NCI-H1105 (cell line): ENCODE results near the gene RAB44.

ENCODE experiments used
- DNase-seq: peaks from one replicate; lab custom pipeline; 2025; lab: John Stamatoyannopoulos, UW

RAB44 gene

GRCh38 chr6:36752187-36752885 is 54.7 kb downstream of the RAB44 start:
- peak; percentile 80 for DNase-seq

DNA sequence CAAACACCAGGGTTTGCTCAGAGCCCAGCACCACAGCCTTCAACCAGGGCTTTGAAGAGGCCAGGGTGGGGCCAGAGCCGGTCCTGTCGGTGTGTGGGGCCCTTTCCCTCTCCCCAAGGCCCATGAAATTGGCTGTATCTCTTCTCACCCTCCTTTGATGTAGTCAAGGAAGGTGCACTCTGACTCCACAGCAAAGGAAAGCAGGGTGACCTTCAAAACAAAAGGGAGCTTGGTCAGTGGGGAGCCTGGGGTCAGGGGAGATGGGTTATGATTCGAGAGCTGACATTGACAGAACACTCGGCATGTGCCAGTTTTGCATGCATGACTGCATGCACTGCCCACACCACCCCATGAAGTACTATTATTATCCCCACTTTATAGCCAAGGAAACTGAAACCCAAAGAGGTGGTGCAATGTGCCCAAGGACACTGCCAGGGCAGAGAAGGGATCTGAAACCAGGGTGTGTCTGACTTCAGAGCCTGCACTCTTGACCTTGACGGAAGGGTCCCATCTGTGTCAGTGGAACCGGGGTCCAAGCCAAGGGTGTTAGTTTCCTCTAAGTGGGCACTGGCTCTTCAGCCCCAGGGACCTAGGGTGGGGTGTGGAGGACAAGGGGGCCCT is 55.4 kb downstream of the RAB44 start:
- DNase-seq, result no peak

DNA sequence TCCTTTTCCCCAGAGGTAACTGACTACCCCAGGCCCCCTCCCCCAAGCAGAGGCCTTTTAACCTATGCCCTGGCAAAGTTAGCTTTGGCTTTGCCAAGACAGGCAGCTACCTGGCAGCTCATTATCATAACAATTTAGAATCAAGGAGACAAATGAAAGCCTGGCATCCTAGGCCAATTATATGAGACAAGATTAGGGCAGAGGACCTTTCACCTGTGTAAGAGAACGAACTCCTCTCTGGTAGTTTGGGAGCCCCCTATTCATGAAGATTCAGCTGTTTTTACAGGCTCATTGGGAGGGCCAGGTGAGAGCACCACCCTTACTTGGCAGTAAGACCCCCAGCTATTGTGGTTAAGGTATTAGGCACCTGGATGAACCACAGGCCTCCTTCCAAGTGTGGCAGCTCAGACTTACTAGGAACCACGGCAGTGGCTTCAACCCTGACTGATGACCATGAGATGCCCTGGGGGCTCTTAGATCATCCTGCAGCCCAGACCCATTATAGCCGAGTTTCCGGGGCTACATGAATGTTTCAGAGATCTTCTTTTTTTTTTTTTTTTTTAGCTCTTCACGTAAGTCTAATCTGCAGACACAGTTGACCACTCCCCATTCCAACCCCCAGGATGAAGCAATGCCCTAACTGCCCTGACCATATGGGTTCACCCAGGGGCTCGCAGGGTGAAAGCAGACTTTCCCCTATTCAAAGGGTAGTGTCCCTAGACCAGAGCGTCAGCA is 56.2 kb downstream of the RAB44 start:
- DNase-seq, result peak; percentile 30

DNA sequence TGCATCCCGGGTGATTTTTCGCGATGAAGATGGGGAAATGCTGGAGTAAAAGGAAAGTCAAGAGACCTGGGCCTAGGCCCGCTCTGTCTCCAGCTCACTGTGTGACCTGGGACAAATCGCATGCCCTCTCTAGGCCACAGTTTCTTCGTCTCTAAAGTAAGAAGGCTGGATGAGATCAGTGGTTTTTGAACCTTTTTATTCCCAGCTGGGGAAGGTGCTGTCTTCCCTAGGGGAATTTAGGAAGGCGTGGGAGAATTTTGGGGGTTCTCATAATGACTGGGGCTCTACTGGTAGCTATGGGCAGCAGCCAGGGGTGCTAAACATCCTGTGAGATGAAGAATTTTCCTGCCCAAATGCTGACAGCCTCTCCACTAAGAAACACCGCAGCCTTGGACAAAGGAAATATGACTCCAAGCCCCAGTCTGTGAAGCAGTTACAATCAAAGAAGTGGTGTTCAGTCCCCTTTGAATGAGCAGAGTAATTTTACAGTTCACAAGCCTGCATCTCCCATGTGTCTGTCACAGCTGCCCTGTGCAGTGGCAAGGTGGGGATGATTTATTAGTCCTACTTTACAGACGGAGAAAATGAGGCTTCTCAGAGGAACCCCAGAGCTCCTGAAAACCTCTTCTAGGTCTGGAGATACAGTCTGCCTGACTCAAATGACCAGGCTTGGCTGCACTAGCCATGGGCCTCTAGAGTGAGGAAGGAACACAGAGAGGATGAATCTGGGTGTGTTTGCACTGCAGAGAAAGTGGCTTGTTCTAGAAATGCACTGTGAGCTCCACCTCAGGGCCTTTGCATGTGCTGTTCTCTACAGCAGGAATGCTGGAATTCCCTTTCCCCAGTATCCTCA is 57.2 kb downstream of the RAB44 start:
- no peak for DNase-seq

- DNase-seq, result no peak
These were observed 58.1 kb downstream of the RAB44 start for GRCh38 chr6:36755435-36756348.

DNA sequence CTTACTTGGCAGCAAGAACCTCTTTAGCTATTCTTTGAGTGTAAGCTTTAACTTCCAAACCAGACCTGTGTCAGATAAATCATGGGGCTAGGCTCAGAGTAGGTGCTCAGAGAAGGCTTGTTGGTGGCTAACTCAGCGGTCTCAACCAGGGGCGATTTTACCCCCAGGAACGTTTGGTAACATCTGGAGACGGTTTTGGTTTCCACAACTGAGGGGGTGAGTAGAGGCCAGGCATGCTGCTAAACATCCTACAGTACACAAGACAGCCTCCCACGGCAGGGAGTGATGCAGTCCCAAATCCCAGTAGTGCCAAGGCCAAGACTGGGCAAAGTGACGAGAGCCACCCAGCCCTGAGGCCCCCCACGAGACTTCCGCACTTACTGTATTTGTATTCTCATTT is 59.2 kb downstream of the RAB44 start:
- no peak for DNase-seq

DNA sequence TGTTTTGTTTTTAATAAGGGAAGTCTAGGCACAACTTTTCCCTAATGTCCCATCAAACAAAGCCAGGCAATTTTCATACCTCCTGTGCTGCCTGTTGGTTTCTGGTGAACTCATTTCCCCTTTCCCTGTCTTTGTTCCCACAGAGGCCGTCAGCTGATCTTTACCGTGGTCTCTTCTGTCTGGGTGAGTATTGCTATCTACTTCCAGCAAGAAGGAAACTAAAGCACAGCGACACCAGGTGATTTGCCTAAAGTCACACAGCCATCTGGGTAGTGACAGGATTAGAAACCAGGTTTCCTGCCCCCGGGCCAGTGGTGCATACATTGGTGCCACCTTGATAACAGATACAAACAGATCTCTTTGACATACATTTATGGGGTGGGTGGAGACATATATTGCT is 59.6 kb downstream of the RAB44 start:
- DNase-seq, result no peak

DNA sequence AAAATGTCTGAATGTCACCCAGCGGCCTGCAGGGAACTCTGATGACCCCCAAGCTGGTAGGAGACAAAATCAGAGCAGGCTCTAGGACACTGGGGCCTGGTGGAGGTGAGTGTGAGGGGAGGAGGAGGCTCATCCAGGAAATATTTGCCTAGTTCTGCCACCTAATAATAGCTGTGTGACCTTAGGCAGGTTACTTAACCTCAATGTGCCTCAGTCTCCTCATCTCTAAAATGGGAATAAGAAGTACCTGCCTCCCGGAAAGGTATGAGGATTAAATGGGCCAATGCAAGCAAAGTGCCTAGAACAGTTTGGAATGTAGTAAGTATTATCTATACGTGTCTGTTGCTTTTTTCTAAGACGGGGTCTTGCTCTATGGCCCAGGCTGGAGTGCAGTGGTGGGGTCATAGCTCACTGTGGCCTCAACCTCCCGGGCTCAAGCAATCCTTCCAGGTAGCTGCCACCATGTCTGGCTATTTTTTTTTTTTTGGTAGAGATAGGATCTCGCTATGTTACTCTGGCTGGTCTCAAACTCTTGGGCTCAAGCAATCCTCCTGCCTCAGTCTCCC is 60.4 kb downstream of the RAB44 start:
- no peak for DNase-seq

DNA sequence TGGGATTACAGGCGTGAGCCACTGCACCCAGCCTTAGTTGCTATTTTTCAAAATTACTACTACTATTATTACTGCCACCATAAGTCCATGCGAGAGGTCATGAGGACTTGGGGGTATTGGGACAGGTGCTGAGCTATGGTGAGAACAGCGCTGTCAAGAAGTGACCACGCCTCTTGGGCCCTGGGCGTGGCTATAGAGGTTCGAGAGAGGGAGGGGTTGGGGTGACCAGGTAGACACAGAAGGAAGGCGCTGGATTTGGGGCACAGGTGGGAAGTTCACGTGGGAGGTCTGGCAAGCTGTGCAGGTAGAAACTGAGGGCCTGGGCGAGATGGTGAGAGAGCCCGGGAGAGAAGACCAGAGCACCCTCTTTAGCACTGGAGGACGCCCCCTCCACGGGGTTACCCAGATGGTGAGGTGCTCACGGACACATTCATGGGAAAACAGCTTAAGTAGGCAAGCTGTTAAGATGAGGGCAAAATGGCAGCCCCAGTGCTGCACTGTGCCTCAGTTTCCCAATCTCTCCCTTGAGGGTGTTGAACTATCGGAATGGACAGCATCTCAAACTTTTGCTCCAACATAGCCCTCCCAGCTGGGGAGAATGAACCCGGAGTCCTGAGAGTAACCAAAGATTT is 61.0 kb downstream of the RAB44 start:
- DNase-seq, result no peak

GRCh38 chr6:36759148-36759759 is 61.6 kb downstream of the RAB44 start:
- peak; percentile 76 for DNase-seq

DNA sequence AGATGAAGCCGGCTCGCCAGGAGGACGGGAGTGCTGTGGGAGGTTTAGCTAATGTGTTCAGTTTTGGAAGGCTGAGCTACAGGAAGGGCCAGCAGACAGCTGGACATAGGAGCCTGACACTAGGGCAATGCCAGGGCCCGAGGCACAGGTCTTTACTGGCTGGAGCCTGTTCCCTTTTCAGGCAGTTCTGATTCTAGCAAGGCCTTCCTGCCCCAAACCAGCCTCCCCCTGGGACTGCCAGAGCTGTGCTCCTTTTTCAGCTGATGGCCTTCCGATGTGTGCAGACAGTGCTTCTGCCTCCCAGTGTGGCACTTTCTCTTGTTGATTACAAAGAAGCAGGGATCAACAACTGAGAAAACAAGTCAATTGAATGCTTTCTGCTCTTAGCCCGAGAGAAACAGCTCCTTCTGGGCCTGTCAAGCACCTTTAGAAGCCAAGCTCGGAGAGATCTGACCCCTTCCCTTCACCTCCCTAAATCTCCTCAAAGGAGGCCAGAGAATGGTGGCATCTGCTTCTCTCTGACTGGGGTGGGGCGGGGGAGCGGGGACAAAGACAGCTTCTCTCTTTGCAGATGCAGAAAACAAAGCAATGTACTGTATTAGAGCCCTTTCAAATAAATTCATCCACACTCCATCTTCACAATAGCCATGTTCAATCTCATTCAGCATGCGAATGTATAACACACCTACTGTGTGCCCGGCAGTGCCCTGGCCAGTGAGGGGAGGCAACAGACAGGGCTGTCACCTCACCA is 63.2 kb downstream of the RAB44 start:
- DNase-seq, result no peak

DNA sequence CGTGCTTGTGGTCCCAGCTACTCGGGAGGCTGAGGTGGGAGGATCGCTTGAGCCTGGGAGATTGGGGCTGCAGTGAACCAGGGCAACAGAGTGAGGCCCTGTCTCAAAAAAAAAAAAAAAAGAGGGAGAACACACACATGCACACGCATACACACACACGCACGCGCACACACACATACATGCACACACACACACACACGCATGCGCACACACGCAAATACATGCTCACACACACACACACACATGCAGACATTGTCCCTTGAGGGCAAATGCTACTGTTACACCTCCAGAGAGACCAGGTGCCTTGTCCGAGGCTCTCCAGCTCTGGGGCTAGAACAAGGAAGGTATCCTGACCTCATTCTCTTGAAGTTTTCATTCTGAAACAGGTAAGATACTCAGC is 64.5 kb downstream of the RAB44 start:
- no peak for DNase-seq

DNA sequence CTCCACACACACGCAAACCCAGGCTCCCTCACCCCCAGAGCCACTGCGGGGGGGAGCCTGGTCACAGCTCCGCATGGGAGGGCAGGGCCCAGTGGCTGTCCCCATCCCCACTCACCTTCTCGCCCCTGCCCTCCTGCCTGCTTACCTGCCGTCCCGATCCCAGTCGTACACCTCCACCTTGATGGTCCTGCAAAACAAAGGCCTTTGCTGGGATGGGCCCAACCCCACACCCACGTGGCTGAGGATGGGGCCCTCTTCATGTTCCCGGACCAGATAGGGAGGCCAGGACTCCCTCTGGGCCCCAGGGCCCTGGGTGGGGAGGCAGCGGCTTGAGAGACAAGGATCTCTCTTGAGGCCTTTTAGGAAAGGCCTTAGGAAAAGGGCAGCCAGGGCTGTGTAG is 67.6 kb downstream of the RAB44 start:
- no peak for DNase-seq

DNA sequence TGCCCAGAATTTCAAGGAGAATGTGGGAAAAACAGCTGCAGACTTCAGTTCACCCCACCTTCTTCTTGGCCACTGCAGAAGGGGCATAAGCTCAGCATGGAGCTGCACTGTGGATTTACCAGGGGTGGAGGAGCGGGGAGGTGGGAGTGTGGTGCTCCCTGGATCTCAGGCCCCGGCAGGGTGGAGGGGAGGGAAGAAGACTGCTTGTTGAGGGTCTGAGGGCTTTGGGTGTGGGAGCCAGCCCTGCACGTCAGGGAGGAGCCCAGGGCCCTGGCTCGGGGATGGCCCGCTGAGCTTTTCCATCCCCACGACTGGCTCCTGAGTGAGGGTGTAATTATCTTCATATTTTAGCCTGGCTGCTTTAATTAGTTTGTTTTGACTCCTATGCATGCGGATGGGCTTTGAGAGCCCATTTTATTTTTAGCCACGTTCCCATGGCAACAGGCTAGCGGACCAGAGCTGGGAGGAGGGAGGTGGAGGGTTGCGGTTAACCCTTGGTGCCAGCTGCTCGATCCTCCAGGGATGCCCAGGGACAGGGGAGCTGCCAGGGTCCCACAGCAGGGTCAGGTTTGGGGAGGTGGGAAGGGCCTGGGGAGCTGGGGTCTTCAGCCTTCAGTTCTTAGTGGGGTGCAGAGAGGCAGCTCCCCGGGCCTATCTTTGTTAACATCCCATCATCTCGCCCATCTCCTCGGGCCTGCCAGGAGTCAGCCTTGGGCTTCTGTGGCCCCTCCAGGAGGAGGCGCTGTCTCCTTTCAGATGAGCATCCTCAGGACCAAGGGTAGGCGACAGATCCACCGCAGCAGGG is 68.2 kb downstream of the RAB44 start:
- peak; percentile 70 for DNase-seq

DNA sequence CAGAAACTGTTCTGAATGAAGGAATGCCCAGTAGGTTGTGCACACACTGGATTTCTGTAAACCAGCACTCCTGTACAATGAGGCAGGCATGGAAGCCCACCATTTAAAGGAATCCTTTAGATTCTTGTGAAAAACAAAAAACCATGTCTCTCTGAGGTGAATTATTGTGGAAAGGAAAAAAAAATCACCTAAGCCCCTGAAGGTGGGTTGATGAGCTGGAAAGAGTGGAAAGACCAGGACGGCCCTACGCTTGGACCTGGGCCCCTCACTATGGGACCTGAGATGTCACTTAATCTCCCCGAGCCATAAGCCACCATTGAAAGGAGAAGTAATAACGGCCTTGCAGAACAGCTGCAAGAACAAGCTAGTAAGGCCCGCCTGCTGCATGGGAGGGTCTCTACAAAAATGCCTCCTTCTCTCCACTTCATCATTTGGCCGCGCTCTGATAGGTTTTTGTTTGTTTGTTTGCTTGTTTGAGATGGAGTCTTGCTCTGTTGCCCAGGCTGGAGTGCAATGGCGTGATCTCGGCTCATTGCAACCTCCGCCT is 68.8 kb downstream of the RAB44 start:
- no peak for DNase-seq

DNA sequence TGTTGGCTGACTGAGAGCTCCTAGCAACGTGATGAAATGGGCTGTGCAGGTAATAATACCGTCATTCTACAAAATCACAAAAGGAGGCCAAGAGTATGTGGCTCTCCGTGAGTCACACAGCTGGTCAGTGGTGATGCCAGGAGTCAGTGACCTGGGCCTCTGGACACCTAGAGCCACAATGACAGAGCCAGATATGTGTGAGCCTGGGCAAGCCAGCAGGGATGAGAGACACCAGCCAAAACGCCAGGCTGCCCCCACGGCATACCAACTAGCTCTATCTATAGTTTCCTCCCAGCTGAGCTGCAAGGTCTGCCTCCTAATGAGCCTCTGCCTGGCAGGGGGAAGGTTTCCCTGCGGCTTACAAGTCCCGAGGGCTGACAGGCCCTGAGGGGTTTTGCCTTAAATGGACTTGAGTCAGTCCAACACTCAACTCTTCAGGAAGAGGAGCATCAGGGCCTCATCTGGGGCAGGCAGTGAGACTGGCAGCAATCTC is 71.6 kb downstream of the RAB44 start:
- DNase-seq, result no peak

DNA sequence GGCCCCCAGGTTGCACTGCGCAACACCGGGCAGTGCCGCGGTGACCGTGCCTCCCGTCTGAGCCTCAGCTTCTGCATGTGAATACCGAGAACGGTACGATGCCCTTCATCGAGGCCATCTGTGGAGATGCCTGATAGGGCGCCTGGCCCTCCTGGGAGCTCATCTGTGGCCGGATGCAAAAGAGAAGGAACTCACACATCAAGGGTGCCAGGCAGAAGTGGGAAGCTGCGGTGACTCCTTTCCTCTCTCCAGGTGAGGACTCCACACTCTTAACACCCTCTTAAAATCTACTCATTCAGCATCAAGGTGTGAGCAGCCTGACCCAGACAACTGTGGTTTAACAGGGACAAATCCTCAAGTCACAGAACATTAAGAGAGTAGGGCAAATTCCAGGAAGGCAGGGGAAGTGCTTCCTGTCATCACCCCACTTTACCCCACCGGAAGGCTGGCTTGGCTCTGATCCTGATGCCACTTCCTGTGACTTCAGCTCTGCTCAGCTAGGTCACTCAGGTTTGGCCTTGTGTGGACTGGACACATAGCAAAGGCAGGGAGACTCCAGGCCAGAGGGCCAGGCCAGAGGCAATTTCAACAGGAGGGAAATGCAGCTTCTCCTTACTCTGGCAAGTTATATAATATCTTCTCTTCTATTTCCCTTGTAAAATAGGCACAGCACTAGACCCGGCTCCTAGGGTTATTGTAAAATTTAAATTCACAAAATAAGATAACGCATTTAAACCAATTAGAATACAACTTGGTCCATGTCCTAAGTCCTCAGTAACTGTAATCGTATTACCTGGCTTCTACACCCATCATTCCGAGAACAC is 72.3 kb downstream of the RAB44 start:
- DNase-seq, result no peak
